ENCODE results near the gene PSD2.

PSD2 gene

DNA sequence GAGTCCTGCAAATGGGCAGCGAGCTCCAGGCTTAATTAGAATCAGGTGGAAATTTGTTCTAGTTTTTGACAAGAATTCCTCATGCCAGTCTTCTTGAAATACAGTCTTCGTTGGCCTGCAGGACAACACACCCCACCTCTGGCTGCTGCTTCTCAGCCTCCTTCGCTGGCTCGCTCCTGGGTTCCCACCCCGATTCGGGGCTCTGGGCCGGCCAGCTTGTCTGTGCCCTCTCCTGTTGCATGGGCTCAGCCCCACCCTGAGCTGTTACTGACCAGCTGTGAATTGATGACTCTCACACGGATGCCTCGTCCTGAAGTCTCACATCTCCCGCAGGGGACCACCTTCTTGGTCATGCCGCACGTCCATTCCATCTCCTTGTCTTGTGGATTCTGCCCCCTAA lies 21.0 kb downstream of the PSD2 start:
- in situ Hi-C loops (cut with MboI; ENCODE audit: low pct_unique_long_range_greater_than_20kb, low sequenced_read_pairs, unreplicated experiment): no loop called here
- no peak for DNase-seq (ENCODE audit: low spot score)
- TF ChIP-seq, protein P1, sequence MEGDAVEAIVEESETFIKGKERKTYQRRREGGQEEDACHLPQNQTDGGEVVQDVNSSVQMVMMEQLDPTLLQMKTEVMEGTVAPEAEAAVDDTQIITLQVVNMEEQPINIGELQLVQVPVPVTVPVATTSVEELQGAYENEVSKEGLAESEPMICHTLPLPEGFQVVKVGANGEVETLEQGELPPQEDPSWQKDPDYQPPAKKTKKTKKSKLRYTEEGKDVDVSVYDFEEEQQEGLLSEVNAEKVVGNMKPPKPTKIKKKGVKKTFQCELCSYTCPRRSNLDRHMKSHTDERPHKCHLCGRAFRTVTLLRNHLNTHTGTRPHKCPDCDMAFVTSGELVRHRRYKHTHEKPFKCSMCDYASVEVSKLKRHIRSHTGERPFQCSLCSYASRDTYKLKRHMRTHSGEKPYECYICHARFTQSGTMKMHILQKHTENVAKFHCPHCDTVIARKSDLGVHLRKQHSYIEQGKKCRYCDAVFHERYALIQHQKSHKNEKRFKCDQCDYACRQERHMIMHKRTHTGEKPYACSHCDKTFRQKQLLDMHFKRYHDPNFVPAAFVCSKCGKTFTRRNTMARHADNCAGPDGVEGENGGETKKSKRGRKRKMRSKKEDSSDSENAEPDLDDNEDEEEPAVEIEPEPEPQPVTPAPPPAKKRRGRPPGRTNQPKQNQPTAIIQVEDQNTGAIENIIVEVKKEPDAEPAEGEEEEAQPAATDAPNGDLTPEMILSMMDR (IDR thresholded peaks at IDR 0.05; ENCODE audit: extremely low read depth, insufficient read depth, missing control alignments): no peak

GRCh38 chr5:139817362-139817761 lies 21.8 kb downstream of the PSD2 start:
- in situ Hi-C loops (cut with MboI; ENCODE audit: low pct_unique_long_range_greater_than_20kb, low sequenced_read_pairs, unreplicated experiment): no loop called here
- TF ChIP-seq, protein P1 (IDR thresholded peaks at IDR 0.05; ENCODE audit: extremely low read depth, insufficient read depth, missing control alignments): no peak
- no peak for DNase-seq (ENCODE audit: low spot score)

GRCh38 chr5:139817970-139818369 lies 22.4 kb downstream of the PSD2 start:
- in situ Hi-C loops (cut with MboI; ENCODE audit: low pct_unique_long_range_greater_than_20kb, low sequenced_read_pairs, unreplicated experiment): no loop called here

DNA sequence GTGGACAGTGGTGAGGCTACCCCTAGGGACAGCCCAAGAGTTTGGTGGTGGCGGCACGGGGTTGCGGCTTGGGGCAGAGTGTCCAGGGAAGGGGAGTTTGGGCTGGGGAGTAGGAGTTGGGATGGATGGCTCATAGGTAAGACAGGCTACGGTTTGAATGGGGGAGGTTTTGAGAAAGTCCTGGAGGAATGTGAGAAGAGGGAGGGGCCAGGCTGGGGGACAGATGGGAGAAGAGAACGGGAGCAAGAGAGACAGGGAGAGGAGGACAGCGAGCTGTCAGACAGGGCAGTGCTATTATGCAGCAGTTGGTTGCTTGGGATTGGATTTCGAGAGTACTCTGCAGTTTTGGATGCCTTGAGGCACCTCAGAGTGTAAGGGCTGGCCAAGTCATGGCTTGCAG lies 24.5 kb downstream of the PSD2 start:
- TF ChIP-seq, protein P1 (IDR thresholded peaks at IDR 0.05; ENCODE audit: extremely low read depth, insufficient read depth, missing control alignments): no peak
- no peak for DNase-seq (ENCODE audit: low spot score)
- in situ Hi-C loops (cut with MboI; ENCODE audit: low pct_unique_long_range_greater_than_20kb, low sequenced_read_pairs, unreplicated experiment): no loop called here

More at GRCh38 chr5:139817970-139818369, 22.4 kb downstream of the PSD2 start:
- DNase-seq (ENCODE audit: low spot score): no peak
- TF ChIP-seq, protein P1 (IDR thresholded peaks at IDR 0.05; ENCODE audit: extremely low read depth, insufficient read depth, missing control alignments): no peak

GRCh38 chr5:139820606-139821005 lies 25.0 kb downstream of the PSD2 start:
- DNase-seq (ENCODE audit: low spot score): no peak
- TF ChIP-seq, protein P1 (IDR thresholded peaks at IDR 0.05; ENCODE audit: extremely low read depth, insufficient read depth, missing control alignments): no peak
- in situ Hi-C loops (cut with MboI; ENCODE audit: low pct_unique_long_range_greater_than_20kb, low sequenced_read_pairs, unreplicated experiment): no loop called here

- TF ChIP-seq, protein P1 (IDR thresholded peaks at IDR 0.05; ENCODE audit: extremely low read depth, insufficient read depth, missing control alignments): no peak
- DNase-seq (ENCODE audit: low spot score): no peak
- in situ Hi-C loops (cut with MboI; ENCODE audit: low pct_unique_long_range_greater_than_20kb, low sequenced_read_pairs, unreplicated experiment): no loop called here
Measured at GRCh38 chr5:139821806-139822552, 26.4 kb downstream of the PSD2 start.
